Activated B cell treated with CpG ODN at 0.5 μM for 24 hours (primary cell): ENCODE results near the gene JUN. TPM values are rescaled to one million over a fixed set of nuclear protein-coding genes. Genes with fewer than 3 reads are reported as not detected.

Experiments
- ATAC-seq: fragments of 200-7000 bp; cut with Tn5 transposase; one replicate; pipeline ENCODE4 v1.10.0; 2021; ENCODE audit warnings: low read depth, mild to moderate bottlenecking, moderate library complexity
- CTCF ChIA-PET: fragments of 350-600 bp; sonication (Branson Sonifier 250); formaldehyde crosslinking; loops from one replicate; lab custom pipeline; 2021; ENCODE audit warnings: antibody characterized with exemption; lab: Charles Lee
- POLR2A ChIA-PET: fragments of 350-600 bp; sonication (Branson Sonifier 250); formaldehyde crosslinking; loops from one replicate; lab custom pipeline; 2021; ENCODE audit warnings: antibody characterized with exemption; lab: Charles Lee
- DNase-seq: peaks from one replicate; pipeline ENCODE4 v3.0.0; 2022
- H3K27ac Mint-ChIP-seq: one replicate; pipeline ENCODE4 v1.8.0; 2020; ENCODE audit warnings: mixed read lengths
- H3K27me3 Mint-ChIP-seq: one replicate; pipeline ENCODE4 v1.8.0; 2021; ENCODE audit warnings: mixed read lengths
- H3K36me3 Mint-ChIP-seq: one replicate; pipeline ENCODE4 v1.8.0; 2021; ENCODE audit warnings: low read depth, mixed read lengths
- H3K4me1 Mint-ChIP-seq: one replicate; pipeline ENCODE4 v1.8.0; 2021; ENCODE audit warnings: mixed read lengths
- H3K4me3 Mint-ChIP-seq: one replicate; pipeline ENCODE4 v1.8.0; 2020; ENCODE audit warnings: mild to moderate bottlenecking, mixed read lengths
- H3K9me3 Mint-ChIP-seq: one replicate; pipeline ENCODE4 v1.8.0; 2020; ENCODE audit warnings: mixed read lengths
- intact Hi-C: fragments of 100-400 bp; cut with micrococcal nuclease; formaldehyde crosslinking; loops from one replicate; pipeline ENCODE4 v1.15.1; 2024
- total RNA-seq: library from RNA; stranded (reverse); gene quantifications from 2 replicates; pipeline ENCODE4 v1.2.3, GENCODE V29; 2022
- TF ChIP-seq, protein P1 (sequence below): fragments of 200-600 bp; IDR thresholded peaks from one replicate; pipeline ENCODE4 v1.8.0; 2022; ENCODE audit warnings: antibody characterized with exemption, mild to moderate bottlenecking

JUN gene
- total RNA-seq, 1 donor from 2014 or later = 36.6 TPM

GRCh38 chr1:58779801-58780382 lies 4.0 kb downstream of the JUN start:
- ChIA-PET CTCF (interaction anchor here (1.4 kb wide), 1 partner anchor 979 kb away, joined by 4 read pairs; no protein-coding TSS in a partner anchor), POLR2A (no interaction called here)
- peaks cover 30% of the 10 kb centered on the region for H3K36me3 Mint-ChIP-seq
- intact Hi-C loops = no loop called here
- no peaks in the 10 kb centered on the region for H3K9me3 Mint-ChIP-seq
- H3K4me1 Mint-ChIP-seq = peaks cover 23% of the 10 kb centered on the region
- no peak overlapping the region for H3K27ac Mint-ChIP-seq
- H3K27me3 Mint-ChIP-seq = no peaks in the 10 kb centered on the region
- no peak for DNase-seq
- TF ChIP-seq, protein P1, sequence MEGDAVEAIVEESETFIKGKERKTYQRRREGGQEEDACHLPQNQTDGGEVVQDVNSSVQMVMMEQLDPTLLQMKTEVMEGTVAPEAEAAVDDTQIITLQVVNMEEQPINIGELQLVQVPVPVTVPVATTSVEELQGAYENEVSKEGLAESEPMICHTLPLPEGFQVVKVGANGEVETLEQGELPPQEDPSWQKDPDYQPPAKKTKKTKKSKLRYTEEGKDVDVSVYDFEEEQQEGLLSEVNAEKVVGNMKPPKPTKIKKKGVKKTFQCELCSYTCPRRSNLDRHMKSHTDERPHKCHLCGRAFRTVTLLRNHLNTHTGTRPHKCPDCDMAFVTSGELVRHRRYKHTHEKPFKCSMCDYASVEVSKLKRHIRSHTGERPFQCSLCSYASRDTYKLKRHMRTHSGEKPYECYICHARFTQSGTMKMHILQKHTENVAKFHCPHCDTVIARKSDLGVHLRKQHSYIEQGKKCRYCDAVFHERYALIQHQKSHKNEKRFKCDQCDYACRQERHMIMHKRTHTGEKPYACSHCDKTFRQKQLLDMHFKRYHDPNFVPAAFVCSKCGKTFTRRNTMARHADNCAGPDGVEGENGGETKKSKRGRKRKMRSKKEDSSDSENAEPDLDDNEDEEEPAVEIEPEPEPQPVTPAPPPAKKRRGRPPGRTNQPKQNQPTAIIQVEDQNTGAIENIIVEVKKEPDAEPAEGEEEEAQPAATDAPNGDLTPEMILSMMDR = no peak
- no peak overlapping the region for H3K4me3 Mint-ChIP-seq
- ATAC-seq = no peak

GRCh38 chr1:58779059-58779754 lies 4.6 kb downstream of the JUN start:
- POLR2A ChIA-PET = interaction anchor here (0.7 kb wide), 1 partner anchor 517 kb away, joined by 4 read pairs; no protein-coding TSS in a partner anchor
- H3K4me3 Mint-ChIP-seq = no peak overlapping the region
- CTCF ChIA-PET = interaction anchor here (1.4 kb wide), 1 partner anchor 980 kb away, joined by 4 read pairs; no protein-coding TSS in a partner anchor
- H3K9me3 Mint-ChIP-seq = no peaks in the 10 kb centered on the region
- peaks cover 23% of the 10 kb centered on the region for H3K36me3 Mint-ChIP-seq
- TF ChIP-seq, protein P1 = no peak
- no peaks in the 10 kb centered on the region for H3K27me3 Mint-ChIP-seq
- intact Hi-C loops = no loop called here
- ATAC-seq (no peak), DNase-seq (no peak)
- H3K4me1 Mint-ChIP-seq = peaks cover 26% of the 10 kb centered on the region
- H3K27ac Mint-ChIP-seq = no peak overlapping the region

GRCh38 chr1:58778385-58779000 lies 5.4 kb downstream of the JUN start:
- no peaks in the 10 kb centered on the region for H3K27me3 Mint-ChIP-seq
- no peaks in the 10 kb centered on the region for H3K9me3 Mint-ChIP-seq
- no peak overlapping the region for H3K27ac Mint-ChIP-seq
- ATAC-seq (no peak), DNase-seq (no peak)
- intact Hi-C loops = no loop called here
- peaks cover 33% of the 10 kb centered on the region for H3K4me1 Mint-ChIP-seq
- no peak overlapping the region for H3K4me3 Mint-ChIP-seq
- POLR2A ChIA-PET = no interaction called here
- CTCF ChIA-PET = interaction anchor here (1.4 kb wide), 1 partner anchor 20 kb away, joined by 4 read pairs; no protein-coding TSS in a partner anchor
- peaks cover 16% of the 10 kb centered on the region for H3K36me3 Mint-ChIP-seq
- TF ChIP-seq, protein P1 = no peak

DNA sequence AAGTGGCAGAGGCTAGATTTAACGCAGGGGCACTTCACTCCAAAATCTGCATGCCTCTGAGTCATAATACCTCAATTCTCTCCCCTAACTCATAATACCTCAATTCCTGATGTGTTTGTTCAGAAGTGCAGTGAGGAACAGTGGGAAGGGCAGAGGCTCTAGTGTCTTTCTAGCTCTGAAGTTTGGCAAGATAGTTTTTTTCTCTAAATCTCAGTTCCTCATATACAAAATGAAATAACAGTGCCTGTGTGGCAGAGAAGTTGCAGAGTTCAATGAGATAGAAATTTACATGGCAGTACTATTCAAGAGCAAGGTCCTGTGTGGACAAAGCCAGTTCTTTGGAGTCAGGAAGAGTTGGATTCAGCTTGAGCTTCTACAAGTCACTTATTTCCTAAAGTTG lies 9.8 kb downstream of the JUN start:
- CTCF ChIA-PET = interaction anchor here (0.7 to 2.7 kb wide), 4 partner anchors 8 to 924 kb away, joined by 3 to 12 read pairs (median 6); no protein-coding TSS in a partner anchor
- ATAC-seq (peak; percentile 47), DNase-seq (no peak)
- Mint-ChIP-seq H3K27me3 (no peaks in the 10 kb centered on the region), H3K9me3 (no peaks in the 10 kb centered on the region), H3K4me3 (peak overlapping the region; percentile 15), H3K36me3 (no peaks in the 10 kb centered on the region), H3K27ac (peak overlapping the region; percentile 73), H3K4me1 (peaks cover 19% of the 10 kb centered on the region)
- POLR2A ChIA-PET = interaction anchor here (0.6 to 2.4 kb wide), 7 partner anchors 9 to 925 kb away, joined by 3 to 43 read pairs (median 4); partner anchors contain the start of genes FGGY and JUN
- TF ChIP-seq, protein P1 = no peak
- intact Hi-C loops = no loop called here
